ENCODE data around the gene ZNF805.

DNA sequence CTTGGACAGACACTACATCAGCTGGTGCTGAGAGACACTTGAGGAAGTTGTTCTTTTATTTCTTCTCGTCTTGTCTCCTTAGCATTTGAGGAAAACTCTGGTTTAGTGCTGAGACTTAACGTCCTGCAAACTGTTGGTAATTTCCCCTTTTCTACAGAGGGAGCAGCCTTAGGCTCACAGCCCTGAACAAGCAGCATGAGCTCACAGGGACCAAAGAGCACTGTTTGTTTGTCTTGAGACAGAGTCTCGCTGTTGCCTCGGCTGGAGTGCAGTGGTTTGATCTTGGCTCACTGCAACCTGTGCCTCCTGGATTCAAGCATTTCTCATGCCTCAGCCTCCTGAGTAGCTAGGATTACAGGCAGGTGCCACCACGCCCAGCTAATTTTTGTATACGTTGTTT lies 5.5 kb downstream of the ZNF805 start:
- no peak for TF ChIP-seq GATA2 (IDR thresholded peaks at IDR 0.05; ENCODE audit: low read depth, low read length)
- no peak for TF ChIP-seq GATA3 (IDR thresholded peaks at IDR 0.05; ENCODE audit: low read depth, low read length)

Measured in SH-SY5Y (cell line).